C4-2B (cell line): ENCODE results near the gene NRG2.

Experiments
- ZFX ChIP-seq: fragments of 450-650 bp; IDR thresholded peaks from 2 replicates; pipeline ENCODE4 v1.6.1; 2017
- TF ChIP-seq, protein P1 (sequence below): fragments of 450-650 bp; conservative IDR thresholded peaks from 2 replicates; pipeline ENCODE4 v1.5.1; 2017; ENCODE audit warnings: mild to moderate bottlenecking

DNA sequence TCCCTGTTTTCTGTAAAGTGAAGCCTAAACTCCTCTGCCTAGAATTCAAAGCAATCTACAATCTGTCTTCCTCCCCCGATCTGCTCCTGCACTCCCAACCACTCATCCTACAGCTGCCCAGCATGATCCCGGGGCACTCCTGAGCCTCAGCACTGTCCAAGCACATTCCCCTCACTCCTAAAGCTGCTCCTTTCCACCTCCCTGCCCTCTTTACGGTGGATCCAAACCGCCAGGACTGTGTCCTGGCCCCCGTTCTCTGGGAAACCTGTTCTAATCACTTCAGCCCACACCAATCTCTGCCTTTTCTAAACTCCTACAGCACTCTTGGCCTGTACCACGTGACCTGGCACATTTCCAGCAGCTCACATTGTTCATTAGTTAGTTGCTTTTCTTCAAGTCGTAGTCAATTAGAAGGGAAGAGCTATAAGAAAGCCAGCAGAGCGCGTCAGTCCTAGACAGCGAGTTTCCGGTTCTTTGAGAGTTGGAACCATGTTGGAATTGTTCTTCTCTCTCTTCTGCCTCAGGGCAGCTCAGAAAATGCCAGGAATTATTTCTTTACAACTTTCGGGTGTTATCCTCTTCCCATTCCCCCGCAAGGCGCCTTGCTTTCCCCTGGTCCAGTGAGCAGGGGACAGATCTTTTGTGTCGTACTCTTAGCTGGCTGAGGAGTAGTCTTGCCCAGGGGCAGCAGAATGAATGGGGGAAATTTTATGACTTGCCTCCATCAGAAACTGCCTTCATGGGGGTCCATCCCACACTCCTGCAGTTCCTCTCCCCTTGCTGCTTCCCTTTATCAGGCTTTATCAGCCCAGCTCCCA lies 60.7 kb downstream of the NRG2 start:
- TF ChIP-seq, protein P1, sequence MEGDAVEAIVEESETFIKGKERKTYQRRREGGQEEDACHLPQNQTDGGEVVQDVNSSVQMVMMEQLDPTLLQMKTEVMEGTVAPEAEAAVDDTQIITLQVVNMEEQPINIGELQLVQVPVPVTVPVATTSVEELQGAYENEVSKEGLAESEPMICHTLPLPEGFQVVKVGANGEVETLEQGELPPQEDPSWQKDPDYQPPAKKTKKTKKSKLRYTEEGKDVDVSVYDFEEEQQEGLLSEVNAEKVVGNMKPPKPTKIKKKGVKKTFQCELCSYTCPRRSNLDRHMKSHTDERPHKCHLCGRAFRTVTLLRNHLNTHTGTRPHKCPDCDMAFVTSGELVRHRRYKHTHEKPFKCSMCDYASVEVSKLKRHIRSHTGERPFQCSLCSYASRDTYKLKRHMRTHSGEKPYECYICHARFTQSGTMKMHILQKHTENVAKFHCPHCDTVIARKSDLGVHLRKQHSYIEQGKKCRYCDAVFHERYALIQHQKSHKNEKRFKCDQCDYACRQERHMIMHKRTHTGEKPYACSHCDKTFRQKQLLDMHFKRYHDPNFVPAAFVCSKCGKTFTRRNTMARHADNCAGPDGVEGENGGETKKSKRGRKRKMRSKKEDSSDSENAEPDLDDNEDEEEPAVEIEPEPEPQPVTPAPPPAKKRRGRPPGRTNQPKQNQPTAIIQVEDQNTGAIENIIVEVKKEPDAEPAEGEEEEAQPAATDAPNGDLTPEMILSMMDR: no peak
- TF ChIP-seq ZFX: no peak
